Kasumi-1 (cell line): Measurements from ENCODE around the gene TXNDC2.

Experiments used
- DNase-seq, 2 experiments: peaks; one replicate each; lab custom pipeline; 2025; lab: John Stamatoyannopoulos, UW

Gene TXNDC2

GRCh38 chr18:9913526-9914333 lies 28.0 kb downstream of the TXNDC2 start, which contains the start of gene VAPA:
TSS of gene VAPA (plus strand) at chr18:9914016. CDS start at chr18:9914257, 241 bp downstream.
- DNase-seq, result peak; percentile 91 to 92

GRCh38 chr18:9914334-9914583 lies 28.5 kb downstream of the TXNDC2 start:
- no peak for DNase-seq

GRCh38 chr18:9914584-9915290 lies 29.0 kb downstream of the TXNDC2 start:
- peak; percentile 60 to 66 for DNase-seq

DNA sequence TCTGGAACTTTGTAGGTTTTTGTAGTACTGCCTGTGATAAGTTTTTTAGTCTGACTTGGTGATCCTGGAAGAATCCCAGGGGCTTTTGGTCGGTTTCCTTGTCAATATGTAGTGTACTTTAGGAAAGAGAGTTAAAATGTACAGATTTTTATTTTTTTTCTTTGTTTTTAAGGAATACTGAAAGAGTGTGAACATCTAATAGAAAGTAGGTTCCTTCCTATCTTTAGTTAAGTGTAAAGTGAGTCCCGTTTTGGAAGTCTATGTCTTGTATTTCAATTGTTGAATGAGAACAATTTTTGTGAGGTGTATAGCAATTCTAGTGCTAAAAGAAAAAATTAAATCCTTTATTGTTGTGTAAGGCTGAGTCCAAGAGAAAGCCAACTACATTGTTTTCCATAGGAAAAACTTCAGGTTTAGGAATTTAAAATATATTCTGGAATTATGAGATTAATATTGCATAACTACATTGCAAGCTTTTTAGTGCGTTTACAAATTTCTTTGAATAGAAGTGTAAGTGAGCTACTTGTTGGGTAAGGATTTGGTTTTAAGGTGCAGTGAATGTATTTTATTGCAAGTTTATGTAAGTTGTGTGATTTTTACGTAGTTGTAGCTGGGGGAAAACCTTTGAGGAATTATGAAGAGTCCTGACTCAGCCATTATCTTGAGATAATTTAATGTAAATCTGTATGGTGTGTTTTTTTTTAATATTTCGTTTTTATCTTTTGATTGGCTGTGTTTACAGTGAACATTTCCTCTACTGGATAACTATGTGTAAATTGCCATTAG lies 29.7 kb downstream of the TXNDC2 start:
- no peak for DNase-seq

DNA sequence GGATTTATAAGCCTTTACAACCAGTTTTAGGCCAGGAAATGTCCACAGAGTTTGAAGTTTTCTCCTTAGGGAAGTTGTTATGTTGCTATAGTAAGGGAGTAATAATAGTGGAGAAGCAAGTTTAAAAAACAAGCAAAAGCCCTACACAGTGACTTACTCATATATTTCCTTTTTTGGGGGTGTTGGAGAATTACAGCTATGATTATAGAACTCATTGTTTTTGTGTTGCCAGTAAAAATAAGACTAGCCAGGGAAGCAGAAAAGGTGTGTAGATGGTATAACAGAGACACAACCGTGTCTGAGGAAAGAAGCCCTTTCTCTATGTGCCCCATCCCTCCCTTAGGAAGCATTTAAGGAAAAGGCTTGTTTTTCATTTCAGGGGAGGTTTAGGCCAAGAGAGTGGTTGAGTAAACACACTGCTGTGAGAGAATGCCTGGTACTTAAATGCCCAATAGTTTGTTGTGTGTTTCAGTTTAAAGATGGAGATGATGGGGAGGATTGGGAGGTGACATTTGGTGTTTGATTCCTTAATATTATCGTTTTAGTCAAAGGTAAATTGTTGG lies 30.4 kb downstream of the TXNDC2 start:
- DNase-seq, result peak; percentile 44 to 50

DNA sequence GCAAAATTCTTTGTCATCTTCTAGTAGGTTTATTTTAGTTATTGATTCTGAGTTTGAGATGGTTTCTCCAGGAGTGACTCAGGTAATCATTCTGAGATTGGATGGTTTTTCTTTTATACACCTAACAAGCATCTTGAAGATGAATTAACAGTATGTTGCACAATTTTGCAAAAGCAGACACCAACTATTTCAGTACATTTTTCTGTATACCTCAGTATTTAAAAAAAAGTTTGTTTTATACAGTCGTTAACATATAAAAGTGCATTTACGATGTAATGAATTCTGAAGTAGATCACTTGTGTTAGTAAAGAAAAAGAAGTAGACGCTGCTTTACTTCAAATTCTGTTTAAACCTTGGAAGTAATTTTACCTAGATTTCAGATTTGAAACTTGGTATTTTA lies 31.0 kb downstream of the TXNDC2 start:
- DNase-seq, result no peak

- no peak for DNase-seq
Measured at GRCh38 chr18:9918016-9918680, 32.4 kb downstream of the TXNDC2 start.

DNA sequence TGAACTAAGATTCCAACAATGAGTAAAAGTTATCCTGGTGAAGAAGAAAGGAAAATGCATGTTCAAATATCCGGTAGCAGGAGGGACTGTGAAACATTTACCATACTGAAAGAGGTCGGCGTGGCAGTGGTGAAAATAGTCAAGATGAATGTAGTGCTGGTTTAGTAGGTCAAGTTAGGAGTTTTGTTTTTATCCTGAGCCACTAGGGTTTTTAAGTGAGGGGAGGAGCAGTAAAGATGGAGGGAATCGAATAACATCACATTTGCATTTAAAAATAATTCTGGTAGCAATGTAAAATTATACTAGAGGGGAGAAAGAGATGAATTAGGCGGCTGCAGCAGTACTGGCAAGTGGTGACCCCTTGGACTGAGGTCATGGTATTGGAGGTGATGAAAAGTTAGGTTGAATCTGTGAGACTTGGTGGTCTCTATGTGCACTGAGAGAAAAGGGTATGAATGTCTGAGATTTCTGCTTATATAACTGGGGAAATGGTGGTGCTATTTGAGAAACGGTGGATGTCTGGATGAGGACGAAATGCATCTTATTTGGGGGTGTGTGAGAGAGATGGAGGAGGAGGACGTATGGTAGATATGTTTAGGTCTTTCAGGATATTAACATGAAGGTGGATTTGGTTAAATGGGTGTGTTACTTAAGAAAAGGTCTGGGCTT lies 33.9 kb downstream of the TXNDC2 start:
- DNase-seq, result no peak

GRCh38 chr18:9922592-9923311 lies 37.0 kb downstream of the TXNDC2 start:
- DNase-seq, result no peak

DNA sequence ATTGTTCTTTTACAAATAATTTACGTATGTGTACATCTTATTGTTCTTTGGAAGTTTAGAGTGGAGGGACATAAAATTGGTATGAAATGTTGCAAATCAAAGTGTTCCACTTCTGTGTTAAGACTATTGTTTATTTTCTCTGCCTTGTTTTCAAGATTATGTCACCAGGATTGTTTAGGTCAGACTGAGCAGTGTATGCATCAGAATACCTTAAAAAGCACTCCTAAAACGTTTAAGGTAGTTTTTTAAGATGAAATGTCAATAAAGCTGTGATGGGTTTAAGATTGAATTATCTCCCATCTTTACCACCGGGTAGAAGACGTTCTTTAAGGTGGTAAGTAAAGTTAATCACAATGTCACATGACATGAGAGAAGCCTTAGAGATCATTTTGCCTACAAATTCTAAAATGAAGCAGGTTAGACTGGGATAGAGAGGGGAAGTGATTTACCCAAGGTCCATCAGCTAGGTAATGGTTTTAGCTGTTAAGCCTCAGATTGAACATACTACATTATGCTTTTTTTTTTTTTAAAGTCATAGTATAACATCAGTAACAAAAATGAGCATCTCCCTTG lies 38.7 kb downstream of the TXNDC2 start:
- no peak for DNase-seq

- DNase-seq, result no peak
Measured at GRCh38 chr18:9925369-9925768, 39.6 kb downstream of the TXNDC2 start.

- DNase-seq, result no peak
Measured at GRCh38 chr18:9925795-9926194, 40.0 kb downstream of the TXNDC2 start.

- no peak for DNase-seq
Measured at GRCh38 chr18:9926223-9926894, 40.6 kb downstream of the TXNDC2 start.

- DNase-seq, result no peak
Measured at GRCh38 chr18:9926977-9927376, 41.2 kb downstream of the TXNDC2 start.

DNA sequence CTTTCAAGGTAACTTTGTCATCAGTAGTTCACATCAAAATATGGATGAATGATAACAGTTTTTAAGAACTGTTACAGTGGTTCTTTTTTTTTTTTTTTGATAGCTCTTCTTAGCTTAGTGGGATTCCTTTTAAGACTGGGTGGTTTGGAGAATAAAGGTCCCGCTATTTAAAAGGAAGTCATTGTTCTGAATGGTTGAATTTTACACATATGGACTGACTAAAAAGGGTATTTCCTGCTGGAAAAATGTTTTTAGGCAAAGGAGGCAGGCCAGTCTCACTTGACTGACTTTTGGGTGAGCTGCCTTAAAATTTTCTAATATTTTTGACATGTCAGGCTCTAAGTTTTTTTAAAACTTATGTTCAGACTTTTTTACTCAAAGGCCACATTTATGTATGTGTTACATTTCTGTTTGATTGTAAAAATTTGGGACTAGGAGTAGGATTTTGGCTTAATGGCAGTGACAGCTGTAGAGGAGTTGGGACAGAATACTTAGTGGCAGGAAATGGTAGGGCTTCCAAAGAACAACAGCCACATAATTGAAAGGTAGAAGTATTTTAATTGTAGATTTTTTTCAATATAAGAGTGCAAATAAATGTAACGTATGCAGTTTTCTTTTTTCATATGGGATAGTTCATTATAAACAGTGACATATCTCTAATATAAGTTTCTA lies 41.8 kb downstream of the TXNDC2 start:
- no peak for DNase-seq

- no peak for DNase-seq
Measured at GRCh38 chr18:9928646-9929259, 43.0 kb downstream of the TXNDC2 start.

DNA sequence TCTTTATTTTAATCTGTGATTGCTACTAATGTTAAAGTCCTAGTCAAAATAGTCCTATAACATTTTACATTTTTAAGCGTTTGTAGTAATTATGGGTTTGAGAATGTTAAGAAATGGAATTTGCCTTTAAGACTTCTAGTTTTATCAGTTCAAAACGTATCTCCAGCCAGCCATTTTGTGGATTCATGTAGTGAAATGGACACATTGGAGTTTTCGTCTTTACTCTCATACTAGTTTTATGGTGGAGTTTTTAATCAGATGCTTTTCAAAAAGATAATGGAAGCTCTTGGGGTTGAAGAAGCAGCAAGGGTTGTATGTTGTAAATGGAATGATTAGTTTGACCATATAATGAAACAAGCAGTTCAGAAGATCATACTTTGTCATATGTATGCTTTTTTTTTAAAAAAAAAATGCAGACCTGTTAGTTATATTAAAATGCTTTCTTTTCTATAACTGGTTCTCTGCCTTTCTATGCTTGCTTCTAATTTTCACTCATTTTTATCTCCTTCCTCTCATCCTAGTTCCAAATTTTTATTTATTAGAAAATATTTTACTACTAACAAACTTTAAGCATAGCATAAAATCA lies 44.6 kb downstream of the TXNDC2 start:
- DNase-seq, result no peak

GRCh38 chr18:9931146-9931545 lies 45.4 kb downstream of the TXNDC2 start:
- no peak for DNase-seq
